ENCODE measurements around the gene ATRN. TPM values are rescaled to one million over a fixed set of nuclear protein-coding genes. Genes with fewer than 3 reads are reported as not detected.

The ATRN gene
- total RNA-seq, 6 donors from 2014 or later, result 13.6 to 39.5 (median 27.0) TPM

GRCh38 chr20:3698591-3699001, 227.8 kb downstream of the ATRN start:
- no peak overlapping the region for H3K27ac ChIP-seq
- 74% methylated on average over 6 of the region's 6 CpGs; no CpG with 5 or more reads in 1 of the 2 donors for WGBS, 2 donors
- no peaks in the 10 kb centered on the region for H3K4me1 ChIP-seq
- H3K9me3 ChIP-seq, result peaks cover 0 to 6% (median 2%) of the 10 kb centered on the region in 4 donors
- DNase-seq, result no peak
- TF ChIP-seq POLR2AphosphoS5 (IDR thresholded peaks at IDR 0.05) (no peak), EP300 (IDR thresholded peaks at IDR 0.05) (no peak)
- no peak overlapping the region for H3K4me3 ChIP-seq
- H3K36me3 ChIP-seq, result no peaks in the 10 kb centered on the region
- H3K27me3 ChIP-seq, result no peaks in the 10 kb centered on the region
- no peak for ATAC-seq (ENCODE audit: low FRiP score in 2 of 2)

GRCh38 chr20:3699037-3699436, 228.2 kb downstream of the ATRN start:
- ATAC-seq (ENCODE audit: low FRiP score in 2 of 2), result no peak
- TF ChIP-seq, protein P1, sequence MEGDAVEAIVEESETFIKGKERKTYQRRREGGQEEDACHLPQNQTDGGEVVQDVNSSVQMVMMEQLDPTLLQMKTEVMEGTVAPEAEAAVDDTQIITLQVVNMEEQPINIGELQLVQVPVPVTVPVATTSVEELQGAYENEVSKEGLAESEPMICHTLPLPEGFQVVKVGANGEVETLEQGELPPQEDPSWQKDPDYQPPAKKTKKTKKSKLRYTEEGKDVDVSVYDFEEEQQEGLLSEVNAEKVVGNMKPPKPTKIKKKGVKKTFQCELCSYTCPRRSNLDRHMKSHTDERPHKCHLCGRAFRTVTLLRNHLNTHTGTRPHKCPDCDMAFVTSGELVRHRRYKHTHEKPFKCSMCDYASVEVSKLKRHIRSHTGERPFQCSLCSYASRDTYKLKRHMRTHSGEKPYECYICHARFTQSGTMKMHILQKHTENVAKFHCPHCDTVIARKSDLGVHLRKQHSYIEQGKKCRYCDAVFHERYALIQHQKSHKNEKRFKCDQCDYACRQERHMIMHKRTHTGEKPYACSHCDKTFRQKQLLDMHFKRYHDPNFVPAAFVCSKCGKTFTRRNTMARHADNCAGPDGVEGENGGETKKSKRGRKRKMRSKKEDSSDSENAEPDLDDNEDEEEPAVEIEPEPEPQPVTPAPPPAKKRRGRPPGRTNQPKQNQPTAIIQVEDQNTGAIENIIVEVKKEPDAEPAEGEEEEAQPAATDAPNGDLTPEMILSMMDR (IDR thresholded peaks at IDR 0.05), result no peak
- no peak for TF ChIP-seq POLR2A (IDR thresholded peaks at IDR 0.05)
- no peak for TF ChIP-seq POLR2AphosphoS5 (IDR thresholded peaks at IDR 0.05)
- TF ChIP-seq EP300 (IDR thresholded peaks at IDR 0.05), result no peak
- H3K36me3 ChIP-seq, result no peaks in the 10 kb centered on the region
- 87 to 92% methylated on average over 9 to 16 of the region's 16 CpGs for WGBS, 2 donors
- H3K27ac ChIP-seq, result no peak overlapping the region
- no peak overlapping the region for H3K4me3 ChIP-seq
- peaks cover 0 to 6% (median 2%) of the 10 kb centered on the region in 4 donors for H3K9me3 ChIP-seq
- H3K4me1 ChIP-seq, result no peaks in the 10 kb centered on the region
- no peak for DNase-seq
- H3K27me3 ChIP-seq, result no peaks in the 10 kb centered on the region

Small RNA genes within 50 kb of the gene (small RNA-seq; reads per million reads assigned to genes)
- gene AL353193.1, result 0 reads per million in 4 donors

Other genes starting within 250 kb of the ATRN start
- 10 to 100 TPM in 1 of 6 donors, 1 to 10 TPM in 5; 2.6 to 14.9 (median 5.2) TPM for gene SLC4A11, start 231.8 kb upstream of the ATRN start, total RNA-seq
- gene DNAAF9, start 63.3 kb upstream of the ATRN start, total RNA-seq, result 10 to 100 TPM; 17.6 to 45.1 (median 23.7) TPM
- gene GFRA4, start 192.4 kb downstream of the ATRN start, total RNA-seq, result not detected
- 10 to 100 TPM in 3 of 6 donors, 1 to 10 TPM in 3; 2.3 to 26.2 (median 10.5) TPM for gene ADAM33, start 211.0 kb downstream of the ATRN start, total RNA-seq
- 10 to 100 TPM; 14.4 to 69.9 (median 60.7) TPM for gene SIGLEC1, start 241.6 kb downstream of the ATRN start, total RNA-seq